ENCODE results near the gene SASS6.

DNA sequence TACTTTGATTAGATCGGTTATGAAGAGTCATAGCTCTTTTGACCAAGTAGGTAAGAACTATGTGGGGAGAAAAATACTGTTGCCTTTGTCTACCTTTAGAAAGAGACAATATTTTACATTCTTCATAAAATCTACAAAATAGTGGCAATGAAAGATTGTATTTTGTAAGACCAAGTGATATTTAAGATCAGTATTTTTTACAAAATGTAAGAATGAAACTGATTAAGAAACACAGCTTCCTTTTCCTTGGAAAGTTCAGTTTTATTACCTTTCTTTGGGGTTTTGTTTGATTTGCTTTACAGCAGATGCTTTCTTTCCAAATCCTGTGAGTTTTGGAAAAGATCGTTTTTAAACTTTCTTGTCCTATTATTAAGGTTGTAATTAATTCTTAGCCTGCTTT, 93.1 kb downstream of the SASS6 start:
- no peak for TF ChIP-seq POLR2A (IDR thresholded peaks at IDR 0.05)
- TF ChIP-seq, protein P1, sequence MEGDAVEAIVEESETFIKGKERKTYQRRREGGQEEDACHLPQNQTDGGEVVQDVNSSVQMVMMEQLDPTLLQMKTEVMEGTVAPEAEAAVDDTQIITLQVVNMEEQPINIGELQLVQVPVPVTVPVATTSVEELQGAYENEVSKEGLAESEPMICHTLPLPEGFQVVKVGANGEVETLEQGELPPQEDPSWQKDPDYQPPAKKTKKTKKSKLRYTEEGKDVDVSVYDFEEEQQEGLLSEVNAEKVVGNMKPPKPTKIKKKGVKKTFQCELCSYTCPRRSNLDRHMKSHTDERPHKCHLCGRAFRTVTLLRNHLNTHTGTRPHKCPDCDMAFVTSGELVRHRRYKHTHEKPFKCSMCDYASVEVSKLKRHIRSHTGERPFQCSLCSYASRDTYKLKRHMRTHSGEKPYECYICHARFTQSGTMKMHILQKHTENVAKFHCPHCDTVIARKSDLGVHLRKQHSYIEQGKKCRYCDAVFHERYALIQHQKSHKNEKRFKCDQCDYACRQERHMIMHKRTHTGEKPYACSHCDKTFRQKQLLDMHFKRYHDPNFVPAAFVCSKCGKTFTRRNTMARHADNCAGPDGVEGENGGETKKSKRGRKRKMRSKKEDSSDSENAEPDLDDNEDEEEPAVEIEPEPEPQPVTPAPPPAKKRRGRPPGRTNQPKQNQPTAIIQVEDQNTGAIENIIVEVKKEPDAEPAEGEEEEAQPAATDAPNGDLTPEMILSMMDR (IDR thresholded peaks at IDR 0.05): no peak
